CD4-positive, alpha-beta T cell (primary cell): ENCODE measurements around the gene TNFRSF21. TPM values are rescaled to one million over a fixed set of nuclear protein-coding genes. Genes with fewer than 3 reads are reported as not detected.

Experiments used
- ATAC-seq: fragments of 200-7000 bp; cut with Tn5 transposase; one replicate; pipeline ENCODE4 v1.10.0; 2022; ENCODE audit warnings: mild to moderate bottlenecking; ENCODE audit not compliant: poor library complexity
- CTCF ChIA-PET: fragments of 350-600 bp; sonication (Branson Sonifier 250); formaldehyde crosslinking; loops from one replicate; lab custom pipeline; 2021; ENCODE audit warnings: antibody characterized with exemption, inconsistent platforms; lab: Charles Lee
- POLR2A ChIA-PET: fragments of 350-600 bp; sonication (Branson Sonifier 250); formaldehyde crosslinking; loops from one replicate; lab custom pipeline; 2021; ENCODE audit warnings: antibody characterized with exemption, inconsistent platforms; lab: Charles Lee
- DNase-seq, 14 experiments: peaks; one replicate each; pipeline ENCODE4 v3.0.0-alpha.2; 2013 to 2020; ENCODE audit warnings: mixed read lengths in 2 of 14
- H3K27ac ChIP-seq, 2 donors: one replicate each; pipeline versions ENCODE4 v1.5.1 to v1.7.0; 2013; ENCODE audit warnings: low read length in 2 of 2, low read depth in 1 of 2, mild to moderate bottlenecking in 1 of 2
- H3K27me3 ChIP-seq, 2 experiments: 1 replicate in 1 of 2; 2 replicates in 1 of 2; pipeline versions ENCODE4 v1.6.1 to v1.7.0; 2013; ENCODE audit warnings: low read length in 2 of 2, control low read depth in 1 of 2, mild to moderate bottlenecking in 1 of 2, moderate library complexity in 1 of 2; ENCODE audit not compliant: insufficient read depth in 2 of 2, control insufficient read depth in 1 of 2
- H3K36me3 ChIP-seq: one replicate; pipeline ENCODE4 v1.6.1; 2013; ENCODE audit warnings: low read length, control low read depth; ENCODE audit not compliant: insufficient read depth
- H3K4me1 ChIP-seq: one replicate; pipeline ENCODE4 v1.6.1; 2013; ENCODE audit warnings: low read length, control low read depth; ENCODE audit not compliant: insufficient read depth
- H3K4me3 ChIP-seq: one replicate; pipeline ENCODE4 v1.5.1; 2013; ENCODE audit warnings: mild to moderate bottlenecking, low read length, moderate library complexity
- H3K9me3 ChIP-seq, 2 experiments: 1 replicate in 1 of 2; 2 replicates in 1 of 2; pipeline versions ENCODE4 v1.6.1 to v1.7.0; 2013; ENCODE audit warnings: low read length in 2 of 2, mild to moderate bottlenecking in 2 of 2, control low read depth in 1 of 2, moderate library complexity in 1 of 2; ENCODE audit not compliant: control insufficient read depth in 1 of 2, insufficient read depth in 1 of 2
- H3K27ac Mint-ChIP-seq: one replicate; pipeline ENCODE4 v1.8.0; 2020; ENCODE audit warnings: mixed read lengths
- H3K27me3 Mint-ChIP-seq: one replicate; pipeline ENCODE4 v1.8.0; 2021; ENCODE audit warnings: mixed read lengths
- H3K36me3 Mint-ChIP-seq: one replicate; pipeline ENCODE4 v1.8.0; 2021; ENCODE audit warnings: low read depth, mixed read lengths
- H3K4me1 Mint-ChIP-seq: one replicate; pipeline ENCODE4 v1.8.0; 2021; ENCODE audit warnings: low read depth, mixed read lengths
- H3K4me3 Mint-ChIP-seq: one replicate; pipeline ENCODE4 v1.8.0; 2020; ENCODE audit warnings: mild to moderate bottlenecking, mixed read lengths
- H3K9me3 Mint-ChIP-seq: one replicate; pipeline ENCODE4 v1.8.0; 2020; ENCODE audit warnings: mixed read lengths
- CTCF ChIP-seq: fragments of 200-600 bp; IDR thresholded peaks from one replicate; pipeline ENCODE4 v1.8.0; 2022; ENCODE audit warnings: antibody characterized with exemption, mild to moderate bottlenecking
- intact Hi-C, 2 experiments: fragments of 100-400 bp; cut with DNase I in 1 of 2; cut with micrococcal nuclease in 1 of 2; formaldehyde crosslinking; loops; one replicate each; pipeline versions ENCODE4 v1.15.1 to v1.9.0; 2023 to 2025; cut with DNase I, micrococcal nuclease
- total RNA-seq, 174 experiments: library from RNA in 2 of 174; stranded (reverse) in 2 of 174; gene quantifications; one replicate each; pipeline ENCODE4 v1.2.3 and lab custom pipeline; 2021 to 2026

TNFRSF21 gene
- total RNA-seq, 2 experiments from 2014 or later = 0.92 to 0.96 TPM

GRCh38 chr6:47294990-47295389, 14.7 kb downstream of the TNFRSF21 start:
- H3K27me3 ChIP-seq = no peaks in the 10 kb centered on the region
- no peak for ATAC-seq
- CTCF ChIA-PET = no interaction called here
- Mint-ChIP-seq H3K27me3 (peaks cover 8% of the 10 kb centered on the region), H3K4me1 (no peaks in the 10 kb centered on the region), H3K9me3 (no peaks in the 10 kb centered on the region), H3K27ac (no peak overlapping the region), H3K4me3 (no peak overlapping the region), H3K36me3 (no peaks in the 10 kb centered on the region)
- H3K9me3 ChIP-seq = no peaks in the 10 kb centered on the region
- no peak overlapping the region for H3K27ac ChIP-seq
- intact Hi-C loops = no loop called here
- TF ChIP-seq CTCF = no peak
- H3K4me3 ChIP-seq = no peak overlapping the region
- H3K4me1 ChIP-seq = no peaks in the 10 kb centered on the region
- no peaks in the 10 kb centered on the region for H3K36me3 ChIP-seq
- no peak for DNase-seq
- POLR2A ChIA-PET = no interaction called here

DNA sequence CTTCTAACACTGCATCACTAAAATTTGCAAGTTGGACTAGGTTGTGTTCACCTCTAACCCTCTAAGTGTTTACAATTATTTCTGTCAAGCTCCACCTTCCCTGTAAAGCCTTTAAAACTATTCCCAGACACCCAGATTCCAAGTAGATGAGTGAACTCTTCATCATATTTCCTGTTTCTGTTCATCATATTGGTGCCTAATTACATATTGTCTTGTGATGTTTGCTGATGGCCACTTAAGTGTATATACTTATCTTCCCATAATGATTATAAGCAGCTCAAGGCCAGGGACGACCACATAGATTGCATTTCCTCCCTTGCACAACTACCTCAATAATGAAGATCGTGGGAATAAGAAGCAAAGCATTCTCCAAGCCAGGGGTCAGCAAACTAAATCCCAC, 16.8 kb downstream of the TNFRSF21 start:
- ATAC-seq (no peak), DNase-seq (no peak)
- no peaks in the 10 kb centered on the region for H3K36me3 ChIP-seq
- no peak overlapping the region for H3K4me3 ChIP-seq
- H3K4me3 Mint-ChIP-seq = no peak overlapping the region
- no peak for TF ChIP-seq CTCF
- H3K9me3 ChIP-seq = no peaks in the 10 kb centered on the region
- H3K4me1 ChIP-seq = no peaks in the 10 kb centered on the region
- H3K9me3 Mint-ChIP-seq = no peaks in the 10 kb centered on the region
- H3K27ac ChIP-seq = no peak overlapping the region
- H3K4me1 Mint-ChIP-seq = no peaks in the 10 kb centered on the region
- H3K27me3 Mint-ChIP-seq = peaks cover 4% of the 10 kb centered on the region
- H3K27ac Mint-ChIP-seq = no peak overlapping the region
- ChIA-PET POLR2A (no interaction called here), CTCF (no interaction called here)
- H3K27me3 ChIP-seq = no peaks in the 10 kb centered on the region
- intact Hi-C loops = no loop called here
- no peaks in the 10 kb centered on the region for H3K36me3 Mint-ChIP-seq

- POLR2A ChIA-PET = no interaction called here
- ATAC-seq (no peak), DNase-seq (no peak)
- intact Hi-C loops = no loop called here
- CTCF ChIA-PET = no interaction called here
- Histone ChIP-seq H3K36me3 (no peaks in the 10 kb centered on the region), H3K27ac (no peak overlapping the region), H3K4me1 (no peaks in the 10 kb centered on the region), H3K4me3 (no peak overlapping the region), H3K9me3 (no peaks in the 10 kb centered on the region), H3K27me3 (no peaks in the 10 kb centered on the region)
- no peak for TF ChIP-seq CTCF
- Mint-ChIP-seq H3K4me1 (no peaks in the 10 kb centered on the region), H3K27ac (no peak overlapping the region), H3K36me3 (no peaks in the 10 kb centered on the region), H3K9me3 (no peaks in the 10 kb centered on the region), H3K4me3 (no peak overlapping the region), H3K27me3 (peaks cover 4% of the 10 kb centered on the region)
Measured at GRCh38 chr6:47292027-47292426, 17.7 kb downstream of the TNFRSF21 start.
